GM12872 (cell line): ENCODE results near the gene CHTF18.

Source experiments
- TF ChIP-seq, protein P1 (sequence below): IDR thresholded peaks from 3 replicates; pipeline ENCODE4 v1.5.1; 2011; ENCODE audit warnings: low read depth, mild to moderate bottlenecking, low read length, moderate library complexity; ENCODE audit not compliant: insufficient read depth

Gene CHTF18

DNA sequence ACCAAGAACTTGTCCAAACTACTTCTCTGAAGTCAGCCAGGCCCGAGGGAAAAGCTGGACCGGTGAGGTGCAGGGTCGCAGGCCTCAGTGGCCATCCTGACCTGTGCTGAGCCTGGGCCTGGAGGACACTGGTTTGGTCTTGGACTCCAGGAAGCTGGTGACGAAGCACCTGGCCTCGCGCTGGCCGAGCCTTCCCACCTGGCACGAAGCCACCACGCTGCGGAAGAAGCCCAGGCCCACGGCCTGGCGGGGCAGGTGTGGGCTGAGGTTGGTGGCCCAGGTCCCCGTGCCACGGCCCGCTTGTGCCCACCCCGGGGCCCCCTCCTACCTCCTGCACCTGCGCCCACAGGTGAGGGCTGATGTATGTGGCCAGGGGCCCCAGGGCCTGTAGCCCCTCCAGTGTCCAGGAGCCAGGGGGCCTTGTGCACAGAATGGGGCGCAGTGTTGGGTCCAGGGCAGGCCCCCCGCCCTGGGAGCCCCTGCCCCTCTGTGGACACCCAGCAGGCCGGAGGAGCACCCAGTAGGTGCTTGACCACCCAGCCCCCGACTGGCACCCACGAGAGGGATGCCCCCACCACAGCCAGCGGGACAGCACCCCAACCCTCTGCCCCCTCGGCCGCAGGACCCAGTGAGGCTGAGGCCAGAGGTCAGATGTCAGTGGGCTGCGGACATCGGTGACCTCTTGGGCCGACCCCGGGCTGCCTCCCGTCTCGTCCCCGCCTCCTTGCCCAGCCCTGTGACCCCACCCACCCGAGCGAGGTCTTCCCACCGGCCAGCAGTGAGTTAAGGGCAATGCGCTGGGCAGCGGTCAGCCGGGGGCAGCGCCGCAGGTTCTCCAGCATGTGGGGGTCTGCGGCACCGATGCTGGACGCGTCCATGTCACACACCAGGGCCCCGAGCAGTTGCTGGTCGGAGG lies 14.1 kb upstream of the CHTF18 start:
- TF ChIP-seq, protein P1, sequence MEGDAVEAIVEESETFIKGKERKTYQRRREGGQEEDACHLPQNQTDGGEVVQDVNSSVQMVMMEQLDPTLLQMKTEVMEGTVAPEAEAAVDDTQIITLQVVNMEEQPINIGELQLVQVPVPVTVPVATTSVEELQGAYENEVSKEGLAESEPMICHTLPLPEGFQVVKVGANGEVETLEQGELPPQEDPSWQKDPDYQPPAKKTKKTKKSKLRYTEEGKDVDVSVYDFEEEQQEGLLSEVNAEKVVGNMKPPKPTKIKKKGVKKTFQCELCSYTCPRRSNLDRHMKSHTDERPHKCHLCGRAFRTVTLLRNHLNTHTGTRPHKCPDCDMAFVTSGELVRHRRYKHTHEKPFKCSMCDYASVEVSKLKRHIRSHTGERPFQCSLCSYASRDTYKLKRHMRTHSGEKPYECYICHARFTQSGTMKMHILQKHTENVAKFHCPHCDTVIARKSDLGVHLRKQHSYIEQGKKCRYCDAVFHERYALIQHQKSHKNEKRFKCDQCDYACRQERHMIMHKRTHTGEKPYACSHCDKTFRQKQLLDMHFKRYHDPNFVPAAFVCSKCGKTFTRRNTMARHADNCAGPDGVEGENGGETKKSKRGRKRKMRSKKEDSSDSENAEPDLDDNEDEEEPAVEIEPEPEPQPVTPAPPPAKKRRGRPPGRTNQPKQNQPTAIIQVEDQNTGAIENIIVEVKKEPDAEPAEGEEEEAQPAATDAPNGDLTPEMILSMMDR: no peak

DNA sequence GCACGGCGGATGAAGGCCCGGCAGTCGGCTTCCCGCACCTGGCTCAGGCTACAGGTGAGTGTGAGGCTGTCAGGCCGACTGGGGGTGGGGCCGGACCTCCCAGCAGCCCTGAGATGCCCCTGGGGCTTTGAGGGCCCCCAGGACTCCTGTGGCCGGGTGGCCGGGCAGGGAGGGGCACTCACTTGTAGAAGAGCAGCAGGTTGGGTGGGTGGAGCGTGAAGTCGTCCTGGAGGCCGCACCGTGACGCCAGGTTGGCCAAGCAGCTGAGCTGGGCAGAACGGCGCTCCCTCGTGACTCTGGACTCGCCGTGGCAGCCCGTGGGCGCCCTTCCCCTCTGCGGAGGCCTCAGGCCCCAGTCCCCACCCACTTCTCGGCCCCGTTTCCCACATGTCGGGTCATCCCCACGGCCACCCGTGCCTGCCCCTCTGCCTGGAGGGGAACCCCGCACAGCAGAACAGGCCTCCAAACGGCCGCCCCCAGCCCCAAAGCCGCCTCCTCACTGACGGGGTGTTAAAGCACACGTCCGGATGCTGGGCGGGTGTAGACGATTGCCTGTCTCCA lies 13.1 kb upstream of the CHTF18 start:
- TF ChIP-seq, protein P1: no peak

DNA sequence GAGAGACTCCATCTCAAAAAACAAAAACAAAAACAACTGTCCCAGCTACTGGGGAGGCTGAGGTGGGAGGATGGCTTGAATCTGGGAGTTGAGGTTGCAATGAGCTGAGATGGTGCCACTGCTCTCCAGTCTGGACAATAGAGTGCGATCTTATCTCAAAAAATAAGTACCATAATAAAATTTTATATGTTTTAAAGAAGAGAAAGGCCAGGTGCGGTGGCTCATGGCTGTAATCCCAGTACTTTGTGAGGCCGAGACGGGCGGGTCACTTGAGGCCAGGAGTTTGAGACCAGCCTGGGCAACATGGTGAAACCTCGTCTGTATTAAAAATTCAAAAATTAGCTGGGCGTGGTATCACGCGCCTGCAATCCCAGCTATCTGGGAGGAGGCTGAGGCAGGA lies 11.6 kb upstream of the CHTF18 start:
- TF ChIP-seq, protein P1: no peak

DNA sequence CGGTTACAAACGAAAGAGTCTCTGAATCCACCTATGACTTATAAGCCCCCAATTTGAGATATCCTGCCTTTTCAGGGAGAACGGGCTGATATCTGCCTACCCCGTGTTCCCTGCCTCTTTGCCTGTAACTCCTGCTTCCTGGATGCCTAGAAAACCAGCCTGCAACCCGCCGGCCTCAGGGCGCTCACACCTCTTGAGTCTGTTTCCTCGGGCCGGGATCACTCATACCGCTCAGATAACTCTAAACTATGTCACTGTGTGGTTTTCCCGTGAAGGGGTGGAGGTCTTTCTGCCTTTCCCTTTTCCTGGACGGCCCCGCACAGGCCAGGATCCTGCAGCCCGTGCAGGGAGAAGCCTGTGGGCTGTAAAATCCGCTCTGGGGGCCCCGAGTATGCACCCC lies 10.6 kb upstream of the CHTF18 start:
- TF ChIP-seq, protein P1: no peak

DNA sequence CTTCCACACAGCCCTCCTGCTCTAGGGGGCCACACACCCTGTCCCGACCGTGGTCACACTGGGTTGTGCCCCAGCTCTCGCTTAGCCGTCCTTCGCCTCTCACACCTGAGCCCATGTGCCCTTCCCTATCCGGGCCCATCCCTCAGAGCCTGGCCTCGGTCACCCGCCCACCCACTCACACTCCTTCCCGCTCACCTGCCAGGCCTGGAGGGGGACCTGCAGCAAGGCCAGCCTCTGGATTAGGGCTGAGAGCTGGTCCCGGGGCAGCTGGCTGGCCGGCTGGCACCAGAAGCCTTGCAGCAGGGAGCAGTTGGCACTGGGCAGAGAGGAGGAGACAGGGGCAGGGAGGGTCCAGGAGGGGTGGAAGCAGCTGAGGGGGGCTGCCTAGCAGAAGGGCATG lies 10.0 kb upstream of the CHTF18 start:
- TF ChIP-seq, protein P1: no peak

DNA sequence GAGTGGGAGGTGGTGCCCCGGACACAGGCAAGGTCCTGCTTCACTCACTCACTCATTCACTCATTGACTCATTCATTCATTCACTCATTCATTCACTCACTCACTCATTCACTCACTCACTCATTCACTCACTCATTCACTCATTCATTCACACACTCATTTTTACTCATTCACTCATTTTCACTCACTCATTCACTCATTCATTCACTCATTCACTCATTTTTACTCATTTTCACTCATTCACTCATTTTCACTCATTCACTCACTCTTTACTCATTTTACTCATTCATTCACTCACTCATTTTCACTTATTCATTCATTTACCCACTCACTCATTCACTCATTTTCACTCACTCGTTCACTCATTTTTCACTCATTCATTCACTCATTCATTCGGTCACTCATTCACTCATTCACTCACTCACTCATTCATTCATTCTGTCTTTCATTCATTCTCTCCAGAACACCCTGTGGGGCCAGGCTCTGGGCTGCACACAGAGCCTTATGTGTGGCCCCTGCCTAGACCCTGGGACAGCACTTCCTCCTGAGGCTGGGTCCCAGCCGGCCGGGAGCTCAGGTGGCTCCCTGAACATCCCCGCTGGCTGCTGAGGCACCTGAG lies 9.4 kb upstream of the CHTF18 start:
- TF ChIP-seq, protein P1: no peak

DNA sequence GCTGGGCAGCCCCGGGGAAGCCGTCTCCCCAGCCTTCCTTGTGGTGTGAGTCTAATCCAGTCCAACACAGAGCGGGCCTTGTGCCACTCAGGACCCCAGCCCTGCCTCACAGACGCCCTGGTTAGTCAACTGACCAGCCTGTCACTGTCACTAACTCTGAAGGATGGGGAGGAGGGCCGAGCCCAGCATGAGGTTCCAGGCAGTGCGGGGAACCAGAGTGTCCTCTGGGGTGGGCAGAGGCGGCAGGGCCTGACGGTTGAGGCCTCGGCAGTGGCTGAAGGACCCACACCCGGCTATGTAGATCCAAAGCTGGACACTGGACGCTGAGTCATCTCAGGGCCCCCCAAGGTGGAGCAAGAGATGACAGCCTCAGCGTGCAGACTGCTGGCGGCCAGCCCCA lies 8.9 kb upstream of the CHTF18 start:
- TF ChIP-seq, protein P1: no peak
